GM18499 (cell line): ENCODE results near the gene LRRC1.
"Not testable (repeated sequence)": the region's sequence is repeated elsewhere in the genome, so short reads cannot be mapped to it uniquely, and the experiment has no call there.

Experiments used
- ATAC-seq: cut with Tn5 transposase; IDR thresholded peaks from one replicate; pipeline ENCODE4 v1.9.1; 2021; ENCODE audit warnings: moderate number of reproducible peaks; ENCODE audit not compliant: insufficient read depth, unreplicated experiment

Gene LRRC1

DNA sequence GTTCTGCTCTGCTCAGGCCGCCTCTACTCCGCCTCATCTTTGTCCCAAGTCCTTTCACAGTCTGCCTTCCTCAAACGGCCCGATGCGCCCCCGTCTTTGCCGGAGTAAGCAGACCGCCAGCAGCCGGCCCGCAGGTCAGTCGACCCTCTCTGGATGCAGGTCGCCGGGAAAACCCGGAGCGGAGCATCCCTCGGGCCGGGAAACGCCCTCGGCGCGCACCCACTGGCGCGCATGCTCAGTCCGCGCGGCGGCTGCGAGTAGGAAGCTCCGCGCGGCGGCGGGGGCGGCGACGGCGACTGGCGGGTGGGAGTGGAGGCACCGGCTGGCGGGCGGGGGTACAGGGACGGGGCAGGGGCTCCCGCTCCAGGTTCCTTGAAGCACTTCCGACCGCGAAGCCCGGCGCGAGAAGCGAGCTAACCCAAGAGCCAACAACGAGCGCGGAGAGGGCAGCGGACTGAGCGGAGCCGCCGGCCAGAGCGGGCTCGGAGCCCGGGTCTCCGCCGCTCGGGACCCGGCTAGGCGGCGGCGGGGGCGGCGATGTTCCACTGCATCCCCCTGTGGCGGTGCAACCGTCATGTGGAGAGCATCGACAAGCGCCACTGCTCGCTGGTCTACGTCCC lies at the start of gene LRRC1:
Gene LRRC1, plus strand, starts transcription at position 286 of the 620 bp plus-strand sequence. Its CDS starts 252 bp downstream, at position 538.
- ATAC-seq: peak; percentile 47

DNA sequence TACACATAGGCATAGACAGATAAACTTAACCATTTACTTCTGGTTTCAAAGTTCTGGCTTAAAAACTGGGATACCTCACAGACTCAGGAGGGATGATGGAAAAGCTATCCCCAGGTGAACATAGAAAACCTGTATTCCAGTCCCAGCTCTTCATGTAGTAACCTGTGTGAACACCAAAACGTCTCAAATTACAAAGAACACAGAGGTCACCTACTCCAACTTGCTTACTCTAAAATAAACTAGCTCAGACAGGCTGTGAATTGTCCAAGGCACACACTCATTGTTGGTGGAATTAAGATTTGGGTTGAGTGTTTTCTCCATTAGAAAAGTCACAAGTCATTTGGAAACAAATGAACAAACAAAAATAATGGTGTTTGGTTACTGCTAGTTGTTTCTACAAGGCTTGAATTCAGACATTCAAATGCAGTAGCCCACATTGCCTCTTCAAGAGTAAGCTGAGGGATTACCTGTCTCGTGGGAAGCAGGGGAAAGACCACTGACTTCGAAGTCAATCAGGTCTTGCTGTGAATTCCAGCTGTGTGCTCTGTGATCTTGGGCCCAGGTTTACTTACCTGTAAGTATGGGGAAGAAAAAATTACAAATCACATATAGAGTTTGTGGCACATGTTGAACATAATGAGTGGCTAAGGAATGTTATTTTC lies 48.2 kb upstream of the LRRC1 start:
- ATAC-seq: no peak

DNA sequence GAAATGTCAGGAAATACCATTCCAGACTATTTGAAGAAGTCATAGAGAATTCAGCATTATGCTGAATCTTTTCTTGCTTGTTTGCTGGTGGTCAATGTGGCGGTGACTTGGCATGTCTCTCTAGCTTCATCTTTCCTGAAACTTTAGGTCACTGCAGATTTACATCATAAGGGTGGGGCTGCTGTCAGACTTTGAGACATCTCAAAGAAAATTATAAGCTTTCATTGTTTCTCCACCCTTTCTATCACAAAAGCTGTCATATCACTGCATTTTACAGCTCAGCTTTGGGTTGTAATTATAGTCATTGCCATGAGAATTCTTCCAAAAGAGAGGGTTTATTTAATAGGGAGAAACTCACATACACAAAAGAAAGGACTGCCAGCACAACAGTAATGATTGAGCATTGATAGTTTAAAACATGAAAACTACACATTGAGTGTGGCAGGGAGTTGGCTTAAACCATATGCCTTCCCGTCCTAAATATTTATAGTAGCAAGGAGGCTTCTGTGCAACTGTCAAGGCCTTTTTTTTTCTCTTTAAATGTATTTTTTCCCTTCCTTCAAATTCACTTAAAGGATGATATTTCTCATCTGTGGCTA lies 44.7 kb upstream of the LRRC1 start:
- no peak for ATAC-seq

DNA sequence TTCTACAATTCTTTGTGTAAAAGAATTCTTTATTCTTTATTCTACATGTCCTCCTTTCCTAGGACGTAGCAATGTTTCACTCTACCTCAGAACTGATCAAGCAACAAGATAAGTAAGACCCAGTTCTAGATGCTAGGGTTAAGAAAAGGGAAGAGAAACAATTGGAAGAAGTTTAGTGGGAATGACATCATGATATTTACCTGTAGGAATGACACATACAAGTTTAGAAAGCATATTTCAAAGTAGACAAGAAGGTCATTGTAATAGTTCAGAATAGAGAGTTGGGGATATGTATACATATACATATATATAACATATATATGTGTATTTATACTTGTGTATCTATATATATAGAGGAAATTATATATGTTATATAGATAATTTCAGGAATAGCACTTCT lies 43.4 kb upstream of the LRRC1 start:
- ATAC-seq: no peak

DNA sequence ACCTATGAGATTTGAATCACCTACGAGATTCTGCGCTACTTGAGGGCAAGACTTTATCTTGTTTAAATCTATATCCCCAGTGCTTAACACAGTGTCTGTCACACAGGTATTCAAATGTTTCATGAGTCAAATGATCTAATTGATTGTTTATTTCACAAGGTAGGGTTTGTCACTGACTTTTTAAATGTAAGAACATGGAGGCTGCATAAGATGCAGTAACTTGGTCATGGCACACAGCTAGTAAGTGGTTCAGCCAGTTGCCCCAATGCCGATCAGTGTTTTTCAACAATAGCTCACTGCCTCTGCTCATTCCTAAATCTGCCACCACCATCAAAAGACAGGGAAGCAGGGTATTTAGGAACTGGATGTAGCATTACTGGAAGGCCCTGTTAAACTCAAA lies 42.4 kb upstream of the LRRC1 start:
- ATAC-seq: no peak

DNA sequence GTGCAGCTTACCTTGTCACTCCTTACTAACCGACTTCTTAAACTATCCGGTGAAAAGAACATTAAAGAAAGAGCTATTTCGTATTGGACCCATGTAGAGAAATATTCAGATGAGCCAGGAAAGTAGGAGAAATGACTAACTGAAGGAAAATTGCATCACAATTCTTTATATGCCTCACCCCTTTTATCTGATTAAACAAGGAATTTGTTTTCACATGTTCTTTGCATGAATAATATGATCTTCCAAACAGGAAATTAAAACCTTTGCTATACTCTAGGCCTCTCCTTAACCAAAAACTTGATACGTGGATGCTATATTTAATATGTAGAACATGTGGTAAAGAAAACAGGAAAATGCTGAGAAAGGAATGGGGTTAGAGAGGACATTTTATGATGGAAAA lies 41.9 kb upstream of the LRRC1 start:
- no peak for ATAC-seq

DNA sequence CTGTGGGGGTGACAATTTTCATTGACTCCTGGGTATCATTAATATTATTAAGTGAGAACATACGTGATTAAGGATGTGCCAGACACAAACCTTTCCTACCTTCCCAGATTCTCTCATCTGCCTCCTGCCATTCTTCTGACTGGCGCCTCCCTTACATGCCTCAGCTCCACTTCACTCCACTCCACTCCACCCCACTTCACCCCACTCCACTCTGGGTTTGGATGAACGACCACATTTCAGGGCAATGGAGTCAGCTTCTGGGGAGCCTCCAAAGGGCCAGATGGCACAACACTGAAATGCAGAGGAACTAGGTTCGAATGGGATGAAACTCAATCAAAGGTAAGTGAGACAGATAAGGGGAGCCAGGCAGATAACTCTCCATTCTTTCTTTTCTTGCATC lies 40.5 kb upstream of the LRRC1 start:
- ATAC-seq: no peak

DNA sequence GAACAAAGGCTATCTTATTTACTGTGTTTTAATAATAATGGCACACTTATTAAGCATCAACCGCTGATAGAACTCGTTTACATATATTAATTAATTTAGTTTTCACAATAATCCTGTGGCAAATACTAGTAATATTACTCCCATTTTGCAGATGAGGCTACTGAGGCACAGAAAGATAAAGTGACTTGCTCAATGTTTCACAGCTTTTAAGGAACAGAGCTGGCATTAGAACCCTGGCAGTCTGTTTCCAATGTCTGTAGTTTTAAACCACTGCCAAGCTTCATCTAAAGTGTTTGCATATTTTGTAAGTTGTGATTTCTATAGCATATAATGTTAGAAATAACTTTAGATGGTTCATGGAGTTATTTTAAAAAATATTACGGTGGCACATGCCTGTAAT lies 38.4 kb upstream of the LRRC1 start:
- ATAC-seq: no peak

DNA sequence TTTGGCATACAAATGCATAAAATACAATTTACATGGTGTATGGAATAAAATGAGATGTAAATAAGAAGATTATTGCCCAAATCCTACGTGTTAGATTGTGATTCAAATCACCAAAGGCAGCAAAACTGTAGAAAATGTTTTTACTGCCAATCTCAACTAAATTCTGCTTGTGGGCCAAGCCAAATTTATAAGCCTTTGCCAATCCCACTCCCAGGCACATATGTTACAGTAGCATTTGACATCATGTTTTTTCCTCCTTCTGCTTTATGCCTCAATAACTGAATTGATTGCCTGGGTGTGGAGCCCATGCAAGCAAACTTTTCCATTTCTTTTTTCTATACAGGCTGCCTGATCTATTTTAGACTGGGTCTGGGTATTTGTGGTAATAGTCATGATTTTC lies 36.3 kb upstream of the LRRC1 start:
- ATAC-seq: no peak

DNA sequence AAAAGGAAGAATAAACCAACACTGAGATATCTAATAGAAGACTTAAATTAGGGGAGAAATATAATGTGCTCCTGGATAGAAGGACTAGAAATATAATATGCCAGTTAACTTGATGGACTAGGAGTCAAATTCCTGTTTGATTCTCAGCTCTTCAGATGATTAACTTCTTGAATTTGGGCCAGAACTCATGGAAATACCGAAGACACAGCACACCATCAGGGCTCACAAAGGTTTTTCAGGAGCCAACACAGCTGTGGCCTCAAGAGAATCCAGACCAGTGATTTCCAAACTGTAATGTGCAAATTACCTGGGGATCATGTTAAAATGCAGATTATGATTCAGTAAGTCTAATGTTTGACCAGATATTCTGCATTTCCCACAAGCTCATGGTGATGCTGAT lies 33.8 kb upstream of the LRRC1 start:
- ATAC-seq: no peak

DNA sequence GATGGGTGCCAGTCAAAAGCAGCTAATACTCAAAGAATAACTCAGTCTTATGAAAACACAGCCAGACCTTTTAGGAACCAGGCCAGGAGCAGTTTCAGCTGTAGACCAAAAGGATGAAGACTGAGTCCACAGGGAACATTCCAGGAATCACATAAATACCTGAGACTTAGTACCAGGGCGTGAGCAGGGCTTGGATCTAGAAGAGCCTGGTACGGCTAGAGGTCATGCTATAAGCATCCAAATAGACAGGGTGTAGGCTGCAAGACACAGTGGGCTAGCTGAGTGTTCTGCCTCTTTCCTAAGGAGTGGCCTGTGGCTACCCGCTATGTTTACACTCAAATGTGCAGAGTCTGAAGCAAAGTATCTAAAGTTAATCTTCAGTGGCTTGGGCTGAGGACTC lies 29.5 kb upstream of the LRRC1 start:
- no peak for ATAC-seq

DNA sequence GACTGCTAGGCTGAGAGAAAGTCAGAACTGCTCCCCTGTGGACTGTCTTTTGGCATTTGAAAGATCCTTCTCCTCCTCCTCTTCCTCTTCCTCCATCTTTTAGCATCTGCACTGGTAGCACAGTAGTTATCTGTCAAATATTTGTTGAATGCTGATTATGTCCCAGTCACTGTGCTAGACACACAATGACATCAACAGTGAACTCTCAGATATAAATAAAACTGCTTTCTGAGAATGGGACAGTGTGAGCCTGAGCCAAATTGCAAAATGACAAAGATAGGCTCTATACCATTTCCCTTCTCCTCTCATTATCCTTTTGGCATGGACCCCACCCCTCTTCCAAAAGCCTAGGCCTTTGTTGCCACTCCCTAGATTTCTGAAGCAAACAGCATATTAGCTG lies 27.9 kb upstream of the LRRC1 start:
- no peak for ATAC-seq

DNA sequence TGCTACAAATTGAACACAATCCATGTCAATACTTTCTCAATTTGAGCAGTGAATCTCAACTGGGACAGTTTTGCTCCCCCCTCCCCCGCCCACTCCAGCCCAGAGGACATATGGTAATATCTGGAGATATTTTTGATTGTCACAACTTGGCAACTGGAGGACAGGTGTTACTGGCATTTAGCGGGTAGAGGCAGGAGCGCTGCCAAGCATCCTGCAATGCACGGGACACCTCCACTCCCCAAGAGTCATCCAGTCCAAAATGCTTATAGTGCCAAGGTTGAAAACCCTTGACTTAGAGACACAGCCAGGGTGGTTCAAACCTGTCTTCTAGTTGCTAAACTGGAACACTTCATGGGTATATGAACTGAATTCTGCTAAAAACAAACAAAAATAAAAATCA lies 26.9 kb upstream of the LRRC1 start:
- ATAC-seq: no peak

DNA sequence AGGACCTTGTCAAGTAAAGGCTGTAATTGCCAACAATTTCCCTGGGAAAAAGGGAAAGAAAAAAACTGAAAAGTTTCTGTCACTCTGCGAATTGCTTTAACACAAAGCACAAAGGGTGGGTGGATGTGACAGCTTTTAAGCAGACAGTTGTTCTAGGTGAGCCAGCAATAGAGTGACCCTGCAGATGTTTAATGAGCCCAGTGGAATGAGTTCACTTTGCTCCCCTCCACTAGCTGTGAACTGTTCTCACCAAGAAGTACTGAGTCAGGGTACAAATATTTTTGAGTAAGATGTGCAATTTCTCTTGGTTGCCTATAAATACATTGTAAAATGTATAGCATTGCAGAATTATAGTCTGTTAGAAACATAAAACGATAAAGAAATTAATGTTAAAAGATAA lies 26.2 kb upstream of the LRRC1 start:
- no peak for ATAC-seq

DNA sequence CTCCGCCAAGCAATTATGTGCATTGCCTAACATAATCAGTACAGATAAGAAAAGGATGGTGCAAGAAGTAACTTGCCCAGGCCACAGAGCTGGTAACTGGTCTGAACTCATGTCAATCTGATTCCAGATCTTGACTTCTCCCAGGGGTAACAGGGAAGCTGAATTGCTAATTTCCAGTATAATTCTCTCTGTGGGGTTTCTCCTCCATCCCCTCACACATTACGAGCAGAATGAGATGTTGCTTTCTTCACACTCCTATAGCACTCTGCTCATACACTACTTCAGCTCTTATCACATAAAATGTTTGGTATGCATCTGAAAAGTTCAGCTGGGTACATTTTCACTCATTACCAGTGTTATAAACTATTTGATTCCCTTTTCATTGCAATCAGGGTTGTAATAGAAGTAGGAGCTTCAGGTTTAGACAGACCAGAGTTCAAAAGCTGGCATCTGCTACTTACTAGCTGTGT lies 24.0 kb upstream of the LRRC1 start:
- ATAC-seq: no peak

DNA sequence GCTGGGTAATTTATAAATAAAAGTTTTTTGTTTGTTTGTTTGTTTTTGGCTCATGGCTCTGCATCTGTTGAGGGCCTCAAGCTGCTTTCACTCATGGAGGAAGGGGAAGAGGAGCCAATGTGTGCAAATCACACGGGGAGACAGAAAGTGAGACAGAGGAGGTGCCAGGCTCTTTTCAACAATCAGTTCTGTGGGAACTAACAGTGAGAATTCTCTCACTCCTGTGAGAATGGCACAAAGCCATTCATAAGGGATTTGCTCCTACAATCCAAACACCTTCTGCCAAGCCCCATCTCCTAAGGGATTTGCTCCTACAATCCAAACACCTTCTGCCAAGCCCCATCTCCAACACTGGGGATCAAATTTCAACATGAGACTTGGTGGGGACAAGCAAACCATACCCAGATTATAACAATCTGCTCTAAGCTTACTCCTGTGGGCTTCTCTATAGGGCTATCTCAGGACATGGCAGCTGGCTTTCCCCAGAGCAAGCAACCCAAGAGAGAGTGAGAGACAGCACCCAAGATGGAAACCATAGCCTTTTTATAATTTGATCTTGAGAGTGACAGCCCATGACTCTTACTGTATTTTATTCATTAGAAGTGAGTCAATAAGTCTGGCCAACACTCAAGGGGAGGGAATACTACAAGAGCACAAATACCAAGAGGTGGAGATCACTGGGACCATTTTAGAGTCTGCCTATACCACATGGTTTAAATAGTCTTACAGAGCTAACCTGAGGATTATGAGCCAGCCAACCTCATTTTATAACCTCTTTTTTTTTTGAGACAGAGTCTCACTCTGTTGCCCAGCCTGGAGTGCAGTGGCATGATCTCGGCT lies 22.8 kb upstream of the LRRC1 start:
- ATAC-seq: no peak

DNA sequence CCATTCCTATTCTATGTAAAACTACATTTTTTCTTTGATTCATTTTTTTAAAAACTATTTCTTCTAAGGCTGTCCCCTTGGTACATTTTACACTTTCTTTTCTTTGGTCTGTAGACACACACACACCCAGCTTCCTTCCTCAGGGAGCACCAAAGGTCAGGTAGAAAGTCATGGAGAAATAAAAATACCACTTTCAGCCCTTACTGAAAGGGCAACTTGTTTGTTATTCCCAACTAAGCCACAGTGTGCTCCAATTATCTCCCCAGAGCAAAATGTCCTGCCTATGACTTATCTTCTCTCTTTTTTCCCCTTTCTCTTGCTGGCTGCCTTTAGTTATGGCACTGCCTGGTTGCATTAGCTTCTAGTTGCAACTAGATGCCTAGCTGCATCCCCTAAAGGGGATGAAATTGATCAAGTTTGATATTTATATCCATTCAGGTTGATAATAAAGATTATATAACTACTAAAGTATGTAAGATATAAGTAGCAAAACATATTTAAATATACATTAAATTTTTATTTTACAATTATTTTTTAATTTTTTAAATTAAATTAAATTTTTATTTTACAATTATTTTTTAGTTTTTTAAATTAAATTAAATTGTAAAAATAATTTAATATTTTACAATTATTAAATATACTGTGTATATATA lies 21.6 kb upstream of the LRRC1 start:
- no peak for ATAC-seq

DNA sequence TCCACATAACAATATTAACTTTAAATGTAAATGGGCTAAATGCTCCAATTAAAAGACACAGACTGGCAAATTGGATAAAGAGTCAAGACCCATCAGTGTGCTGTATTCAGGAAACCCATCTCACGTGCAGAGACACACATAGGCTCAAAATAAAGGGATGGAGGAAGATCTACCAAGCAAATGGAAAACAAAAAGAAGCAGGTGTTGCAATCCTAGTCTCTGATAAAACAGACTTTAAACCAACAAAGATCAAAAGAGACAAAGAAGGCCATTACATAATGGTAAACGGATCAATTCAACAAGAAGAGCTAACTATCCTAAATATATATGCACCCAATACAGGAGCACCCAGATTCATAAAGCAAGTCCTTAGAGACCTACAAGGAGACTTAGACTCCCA lies 18.7 kb upstream of the LRRC1 start:
- ATAC-seq: not testable (repeated sequence)

DNA sequence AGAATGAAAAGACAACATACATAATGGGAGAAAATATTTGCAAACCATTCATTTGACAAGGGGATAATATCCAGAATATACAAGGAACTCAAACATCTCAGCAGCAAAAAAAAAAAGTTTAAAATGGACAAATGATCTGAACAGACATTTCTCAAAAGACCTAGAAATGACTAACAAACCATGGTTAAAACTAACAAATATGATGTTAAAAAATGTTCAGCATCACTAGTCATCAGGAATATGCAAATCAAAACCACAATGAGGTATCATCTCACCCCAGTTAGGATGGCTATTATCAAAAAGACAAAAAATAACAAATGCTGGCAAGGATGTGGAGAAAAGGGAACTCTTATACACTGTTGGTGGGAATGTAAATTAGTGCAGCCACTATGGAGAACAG lies 9.8 kb upstream of the LRRC1 start:
- not testable (repeated sequence) for ATAC-seq

DNA sequence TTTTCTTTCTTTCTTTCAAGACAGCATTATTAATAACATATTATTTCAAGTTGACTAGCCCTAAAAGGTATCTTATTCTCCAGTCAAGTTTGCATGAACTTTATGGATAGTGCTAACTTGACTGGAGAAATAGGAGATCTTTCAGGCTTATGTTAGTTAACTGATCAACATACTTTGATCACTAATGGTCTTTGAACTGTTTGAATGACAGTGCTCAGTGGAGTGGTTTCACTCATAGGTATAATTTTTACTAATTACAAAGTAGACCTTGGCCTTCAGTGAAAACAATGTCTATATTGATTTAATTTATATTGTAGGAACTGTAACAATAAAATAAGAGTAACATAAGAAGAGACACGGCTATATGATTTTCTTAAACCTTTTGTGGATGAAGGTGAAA lies 8.0 kb upstream of the LRRC1 start:
- no peak for ATAC-seq
